HG03060 (cell line): Measurements from ENCODE around the gene MAML1.
A peak's percentile ranks its signal among the peaks of the same experiment; 100 is the strongest.
"Not testable (repeated sequence)": the region's sequence is repeated elsewhere in the genome, so short reads cannot be mapped to it uniquely, and the experiment has no call there.

Source experiments
- ATAC-seq: cut with Tn5 transposase; IDR thresholded peaks from one replicate; pipeline ENCODE4 v1.9.1; 2021; ENCODE audit warnings: low read depth, moderate number of reproducible peaks; ENCODE audit not compliant: unreplicated experiment

Gene MAML1

DNA sequence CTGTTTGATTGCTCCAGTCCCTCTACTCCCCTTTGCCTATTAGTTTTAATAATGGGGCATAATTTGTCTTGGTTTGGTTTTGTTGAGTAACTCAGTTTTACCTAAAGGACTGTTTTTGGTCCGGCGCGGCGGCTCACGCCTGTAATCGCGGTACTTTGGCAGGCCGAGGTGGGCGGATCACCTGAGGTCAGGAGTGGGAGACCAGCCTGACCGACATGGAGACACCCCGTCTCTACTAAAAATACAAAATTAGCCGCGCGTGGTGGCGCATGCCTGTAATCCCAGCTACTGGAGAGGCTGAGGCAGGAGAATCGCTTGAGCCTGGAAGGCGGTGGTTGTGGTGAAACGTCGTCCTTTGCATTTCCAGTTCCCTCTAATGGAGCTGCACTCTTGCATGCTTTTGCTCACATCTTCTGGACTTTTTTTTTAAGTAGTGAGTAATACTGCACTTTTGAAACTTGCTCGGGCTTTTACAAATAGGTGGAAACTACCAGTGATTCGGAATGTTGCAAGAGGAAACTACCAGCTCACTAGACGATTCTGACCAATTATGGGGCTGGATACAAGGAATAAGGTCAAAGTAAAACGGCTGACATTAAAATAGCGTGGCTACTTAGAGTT lies 721 bp upstream of the MAML1 start:
- peak; percentile 21 for ATAC-seq

DNA sequence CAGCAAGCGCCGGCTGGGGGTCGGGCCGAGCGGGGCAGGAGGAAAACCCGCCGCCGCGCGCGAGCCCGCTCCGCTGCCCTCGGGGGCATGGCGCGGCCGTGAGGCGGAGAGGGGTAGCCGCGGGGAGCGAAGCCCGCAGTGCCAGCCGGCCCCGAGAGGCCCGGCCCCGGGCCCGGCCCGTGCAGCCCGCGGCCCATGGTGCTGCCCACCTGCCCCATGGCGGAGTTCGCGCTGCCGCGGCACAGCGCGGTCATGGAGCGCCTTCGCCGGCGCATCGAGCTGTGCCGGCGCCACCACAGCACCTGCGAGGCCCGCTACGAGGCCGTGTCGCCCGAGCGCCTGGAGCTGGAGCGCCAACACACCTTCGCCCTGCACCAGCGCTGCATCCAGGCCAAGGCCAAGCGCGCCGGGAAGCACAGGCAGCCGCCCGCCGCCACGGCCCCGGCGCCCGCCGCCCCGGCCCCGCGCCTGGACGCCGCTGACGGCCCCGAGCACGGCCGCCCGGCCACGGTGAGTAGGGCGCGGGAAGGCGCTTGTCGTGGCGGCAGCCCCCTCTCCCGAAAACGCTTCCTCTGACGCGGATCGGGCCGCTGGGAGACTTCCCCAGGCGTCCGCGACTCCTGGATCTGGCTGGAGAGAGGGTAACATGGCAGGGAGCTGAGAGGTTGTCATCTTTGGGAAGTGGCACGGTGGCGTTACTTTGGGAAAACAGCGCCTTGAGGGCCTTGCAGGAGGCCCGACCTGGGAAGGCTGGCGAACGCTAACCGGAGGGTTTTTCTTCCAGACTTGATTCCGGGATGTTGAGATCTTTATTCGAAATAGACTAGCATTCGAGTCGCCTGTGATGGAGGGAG lies 523 bp downstream of the MAML1 start:
- ATAC-seq: no peak

DNA sequence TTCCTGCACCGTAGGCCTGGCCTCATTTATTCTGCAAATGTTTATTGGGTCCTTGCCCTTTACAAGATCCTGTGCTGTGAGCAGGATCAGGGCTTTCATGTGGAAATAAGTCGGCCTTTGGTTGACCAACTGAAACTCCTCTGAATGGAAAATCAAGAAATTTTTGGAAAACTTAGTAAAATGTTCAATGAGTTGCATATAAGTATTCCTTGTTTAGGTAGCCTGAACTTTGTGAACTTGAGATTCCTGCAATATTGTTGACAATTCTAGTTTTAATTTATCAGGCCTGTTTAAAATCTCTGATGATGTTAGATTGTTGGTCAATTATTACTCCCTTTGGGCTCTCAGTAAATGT lies 1.1 kb downstream of the MAML1 start:
- no peak for ATAC-seq

DNA sequence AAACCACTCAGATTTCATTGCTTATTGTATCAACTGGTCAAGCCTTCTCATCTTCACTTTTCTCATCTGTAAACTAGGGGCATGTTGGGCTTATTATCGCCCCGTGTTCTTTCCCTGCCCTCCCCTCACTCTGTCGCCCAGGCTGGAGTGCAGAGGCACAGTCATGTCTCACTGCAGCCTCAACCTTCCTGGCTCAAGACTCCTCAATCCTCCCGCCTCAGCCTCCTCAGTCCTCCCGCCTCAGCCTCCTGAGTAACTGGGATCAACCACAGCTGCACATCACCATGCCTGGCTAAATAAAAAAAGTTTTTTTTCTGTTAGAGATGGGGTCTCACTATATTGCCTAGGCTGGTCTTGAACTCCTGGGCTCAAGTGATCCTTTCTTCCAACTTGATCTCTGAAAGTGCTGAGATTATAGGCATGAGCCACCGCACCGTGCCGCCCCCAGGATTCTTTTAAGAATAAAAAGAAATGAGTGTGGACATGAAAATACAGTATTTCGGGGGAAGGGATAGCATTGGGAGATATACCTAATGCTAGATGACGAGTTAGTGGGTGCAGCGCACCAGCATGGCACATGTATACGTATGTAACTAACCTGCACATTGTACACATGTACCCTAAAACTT lies 2.0 kb downstream of the MAML1 start:
- no peak for ATAC-seq

- no peak for ATAC-seq
Observed at GRCh38 chr5:179738742-179739141, 6.1 kb downstream of the MAML1 start.

- not testable (repeated sequence) for ATAC-seq
Observed at GRCh38 chr5:179744106-179744505, 11.5 kb downstream of the MAML1 start.

DNA sequence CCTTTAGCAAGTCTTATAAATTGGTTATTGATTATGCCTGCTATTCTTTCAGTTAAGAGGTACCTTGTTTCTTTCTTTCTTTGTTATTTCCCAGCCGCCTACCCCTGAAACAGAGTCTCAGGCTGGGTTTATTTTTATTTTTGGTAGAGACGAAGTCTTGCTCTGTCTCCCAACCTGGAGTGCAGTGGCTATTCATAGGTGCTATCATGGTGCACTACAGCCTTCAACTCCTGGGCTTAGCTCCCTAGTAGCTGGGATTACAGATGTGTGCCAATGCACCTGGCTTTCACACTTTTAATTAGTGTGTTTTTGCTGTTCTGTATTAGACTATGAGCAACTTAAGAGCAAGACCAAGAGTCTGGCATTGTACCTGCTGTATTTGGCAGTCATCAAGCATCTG lies 14.2 kb downstream of the MAML1 start:
- no peak for ATAC-seq

DNA sequence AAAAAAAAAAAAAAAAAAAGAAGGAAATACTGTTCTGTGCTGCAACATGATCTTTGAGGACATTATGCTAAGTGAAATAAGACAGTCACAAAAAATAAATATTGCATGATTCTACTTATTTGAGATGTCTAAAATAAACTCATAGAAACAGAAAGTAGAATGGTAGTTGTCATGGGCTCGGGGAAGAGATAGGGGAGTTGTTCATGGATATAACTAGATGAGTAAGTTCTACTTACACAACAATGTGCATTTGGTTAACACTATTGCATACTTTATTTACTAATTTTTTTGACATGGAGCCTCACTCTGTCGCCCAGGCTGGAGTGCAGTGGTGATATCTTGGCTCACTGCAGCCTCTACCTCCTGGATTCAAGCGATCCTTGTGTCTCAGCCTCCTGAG lies 15.2 kb downstream of the MAML1 start:
- ATAC-seq: no peak

DNA sequence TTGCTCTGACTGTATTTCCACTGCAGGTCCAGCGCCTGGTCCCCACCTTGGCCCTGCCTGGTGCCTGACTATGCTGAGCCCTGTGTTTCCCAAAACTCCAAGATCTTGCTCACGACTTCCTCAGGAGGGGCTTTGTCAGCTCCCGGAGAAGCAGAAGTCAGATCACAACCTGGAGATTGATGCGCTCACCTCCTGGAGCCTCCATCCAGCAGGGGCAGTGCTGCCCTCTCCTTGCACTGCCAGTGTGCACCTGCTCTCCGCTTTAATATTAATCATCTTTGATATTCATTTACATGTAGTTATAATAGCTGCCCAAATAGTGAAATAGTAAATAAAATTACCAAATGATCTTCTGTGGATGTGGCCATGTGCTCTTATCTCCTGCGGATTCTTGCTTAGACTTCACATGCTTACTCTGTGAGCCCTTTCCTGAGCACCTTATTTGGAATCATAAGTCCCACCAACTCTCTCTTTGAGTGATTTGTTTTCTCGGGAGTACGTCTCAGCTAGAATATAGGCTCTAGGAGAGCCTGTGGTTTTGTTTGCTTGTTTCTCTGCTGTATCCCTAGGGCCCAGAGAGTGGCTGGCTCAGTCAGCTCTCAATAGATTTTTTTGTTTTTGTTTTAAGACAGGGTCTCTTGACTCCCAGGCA lies 17.4 kb downstream of the MAML1 start:
- ATAC-seq: no peak

DNA sequence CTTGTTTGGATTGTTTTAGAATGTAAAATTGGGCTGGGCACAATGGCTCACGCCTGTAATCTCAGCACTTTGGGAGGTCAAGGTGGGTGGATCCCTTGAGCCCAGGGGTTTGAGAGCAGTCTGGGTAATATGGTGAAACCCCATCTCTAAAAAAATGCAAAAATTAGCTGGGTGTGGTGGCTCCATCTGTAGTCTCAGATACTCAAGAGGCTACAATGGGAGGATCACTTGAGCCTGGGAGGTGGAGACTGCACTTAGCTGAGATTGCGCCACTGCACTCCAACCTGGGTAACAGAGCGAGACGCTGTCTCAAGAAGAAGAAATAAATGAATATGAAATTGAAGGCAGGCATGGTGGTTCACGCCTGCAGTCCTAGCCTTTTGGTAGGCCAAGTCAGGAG lies 21.3 kb downstream of the MAML1 start:
- no peak for ATAC-seq

GRCh38 chr5:179755022-179755421 lies 22.4 kb downstream of the MAML1 start:
- no peak for ATAC-seq

GRCh38 chr5:179758955-179759354 lies 26.3 kb downstream of the MAML1 start:
- no peak for ATAC-seq

GRCh38 chr5:179759581-179760551 lies 27.2 kb downstream of the MAML1 start:
- ATAC-seq: no peak

DNA sequence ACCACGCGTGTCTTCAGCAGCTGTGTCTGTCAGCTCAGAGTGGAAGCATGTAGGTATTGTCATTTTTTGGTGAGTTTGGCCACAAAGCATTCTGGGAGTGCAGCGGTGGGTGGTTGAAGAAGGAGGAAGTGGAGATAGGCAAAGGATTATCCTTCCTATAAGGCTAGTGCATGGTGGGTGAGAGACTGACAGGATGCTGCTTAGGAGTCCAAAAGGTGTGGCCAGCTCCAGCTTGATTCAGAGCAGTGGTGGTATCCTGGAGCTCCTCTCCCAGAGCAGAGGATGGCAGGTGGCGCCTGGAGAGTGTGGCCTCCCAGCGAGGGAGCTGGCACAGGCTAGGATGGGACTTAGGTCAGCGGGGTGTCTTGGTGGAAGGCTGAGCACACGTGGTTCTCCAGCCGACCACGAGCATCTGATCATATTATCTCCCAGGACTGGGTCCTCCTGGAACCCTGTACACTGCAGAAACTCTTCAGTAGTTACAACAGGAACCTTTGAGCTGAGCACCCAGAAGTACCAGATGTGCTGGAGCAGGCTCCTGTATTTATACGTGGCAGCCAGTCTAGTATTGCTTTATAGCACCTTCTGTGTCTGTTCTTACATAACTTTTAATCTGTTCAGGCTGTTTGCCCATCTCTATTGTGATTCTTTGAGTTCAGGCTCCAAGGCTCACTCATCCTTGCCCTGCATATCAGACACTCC lies 29.6 kb downstream of the MAML1 start:
- no peak for ATAC-seq

DNA sequence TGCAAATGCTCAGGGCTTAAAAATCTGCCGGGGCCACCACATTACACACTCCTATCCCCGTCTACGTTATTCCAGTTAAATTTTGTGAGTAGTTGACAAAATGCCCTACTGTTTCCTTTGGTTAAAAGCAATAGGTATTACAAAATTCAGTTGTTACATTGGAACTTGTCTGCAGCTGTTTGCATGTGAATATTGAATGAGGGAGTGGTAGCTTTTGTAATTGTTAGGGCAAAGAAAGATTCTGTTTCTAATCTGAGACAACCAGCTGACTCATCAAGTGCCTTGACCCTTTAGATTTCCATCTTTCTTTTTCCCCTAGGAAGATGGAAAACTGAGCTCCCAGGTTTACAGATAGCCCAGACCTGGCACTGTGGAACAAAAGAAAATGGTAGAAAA lies 30.2 kb downstream of the MAML1 start:
- no peak for ATAC-seq

- ATAC-seq: no peak
Observed at GRCh38 chr5:179763215-179763945, 30.8 kb downstream of the MAML1 start.

DNA sequence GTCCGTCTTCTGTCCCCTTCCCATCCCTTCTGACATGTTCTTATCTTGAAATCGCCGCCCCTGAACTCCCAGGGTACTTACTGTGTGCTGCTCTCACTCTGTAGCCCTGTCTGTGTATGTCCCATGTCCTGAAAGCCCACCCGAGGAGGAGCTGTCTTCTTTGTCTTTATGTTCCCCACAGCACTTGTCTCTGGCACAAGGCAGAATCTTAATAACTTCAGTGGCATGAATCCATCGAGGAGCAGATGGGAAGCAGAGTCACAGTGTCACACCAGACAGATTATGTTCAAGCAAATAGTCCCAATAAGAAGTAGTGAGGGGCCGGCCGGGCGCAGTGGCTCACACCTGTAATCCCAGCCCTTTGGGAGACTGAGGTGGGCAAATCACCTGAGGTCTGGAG lies 31.4 kb downstream of the MAML1 start:
- ATAC-seq: no peak

DNA sequence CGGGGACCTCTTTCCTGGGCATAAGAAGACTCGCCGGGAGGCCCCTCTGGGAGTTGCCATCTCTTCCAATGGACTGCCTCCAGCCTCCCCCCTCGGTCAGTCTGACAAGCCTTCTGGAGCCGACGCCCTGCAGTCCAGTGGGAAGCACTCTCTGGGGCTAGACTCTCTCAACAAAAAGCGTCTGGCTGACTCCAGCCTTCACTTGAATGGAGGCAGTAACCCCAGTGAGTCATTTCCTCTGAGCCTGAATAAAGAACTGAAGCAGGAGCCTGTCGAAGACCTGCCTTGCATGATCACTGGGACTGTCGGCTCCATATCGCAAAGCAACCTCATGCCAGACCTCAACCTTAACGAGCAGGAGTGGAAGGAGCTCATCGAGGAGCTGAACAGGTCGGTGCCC lies 32.8 kb downstream of the MAML1 start:
- ATAC-seq: no peak
